Astrocyte of the cerebellum (primary cell): Measurements from ENCODE around the gene NELFCD.
"Not testable (repeated sequence)": the region's sequence is repeated elsewhere in the genome, so short reads cannot be mapped to it uniquely, and the experiment has no call there.

Experiments
- DNase-seq: peaks from one replicate; pipeline ENCODE4 v3.0.0-alpha.2; 2011; ENCODE audit warnings: low read depth
- H3K4me3 ChIP-seq: 2 replicates; pipeline ENCODE4 v1.5.1; 2011; ENCODE audit warnings: mild to moderate bottlenecking, low read depth, low read length, moderate library complexity
- in situ Hi-C: cut with HindIII; loops from 2 replicates; pipeline ENCODE4 v1.10.0; 2017; ENCODE audit warnings: low sequenced_read_pairs
- TF ChIP-seq, protein P1 (sequence below): IDR thresholded peaks from 2 replicates; pipeline ENCODE4 v1.5.1; 2012; ENCODE audit warnings: low read length, low read depth, moderate library complexity, mild to moderate bottlenecking; ENCODE audit errors: missing control alignments

NELFCD gene

DNA sequence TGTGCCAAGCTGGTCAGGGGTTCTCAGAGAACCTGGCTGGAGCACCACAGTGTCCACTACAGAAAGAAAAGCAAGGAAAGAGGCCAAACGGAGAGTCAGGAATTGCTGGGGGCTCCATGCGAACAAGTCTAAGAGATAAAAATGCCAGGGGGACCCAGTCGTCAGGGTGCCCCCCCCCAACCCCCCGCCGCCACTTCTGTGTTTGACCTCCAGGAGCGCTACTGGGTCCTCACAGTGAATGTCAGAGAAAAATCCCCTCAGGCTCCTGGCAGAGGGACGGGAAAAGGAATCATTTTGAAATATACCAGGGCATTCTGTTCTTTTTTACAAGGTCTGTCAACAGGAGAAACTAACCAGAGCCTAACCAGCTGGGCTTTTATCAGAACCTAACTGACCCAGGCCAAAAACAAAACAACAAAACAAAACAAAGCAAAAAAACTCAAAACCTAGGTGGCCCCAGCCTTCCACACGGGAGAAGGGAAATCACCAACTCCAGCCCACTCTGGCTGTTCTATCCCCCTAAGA, 17.9 kb upstream of the NELFCD start:
- TF ChIP-seq, protein P1, sequence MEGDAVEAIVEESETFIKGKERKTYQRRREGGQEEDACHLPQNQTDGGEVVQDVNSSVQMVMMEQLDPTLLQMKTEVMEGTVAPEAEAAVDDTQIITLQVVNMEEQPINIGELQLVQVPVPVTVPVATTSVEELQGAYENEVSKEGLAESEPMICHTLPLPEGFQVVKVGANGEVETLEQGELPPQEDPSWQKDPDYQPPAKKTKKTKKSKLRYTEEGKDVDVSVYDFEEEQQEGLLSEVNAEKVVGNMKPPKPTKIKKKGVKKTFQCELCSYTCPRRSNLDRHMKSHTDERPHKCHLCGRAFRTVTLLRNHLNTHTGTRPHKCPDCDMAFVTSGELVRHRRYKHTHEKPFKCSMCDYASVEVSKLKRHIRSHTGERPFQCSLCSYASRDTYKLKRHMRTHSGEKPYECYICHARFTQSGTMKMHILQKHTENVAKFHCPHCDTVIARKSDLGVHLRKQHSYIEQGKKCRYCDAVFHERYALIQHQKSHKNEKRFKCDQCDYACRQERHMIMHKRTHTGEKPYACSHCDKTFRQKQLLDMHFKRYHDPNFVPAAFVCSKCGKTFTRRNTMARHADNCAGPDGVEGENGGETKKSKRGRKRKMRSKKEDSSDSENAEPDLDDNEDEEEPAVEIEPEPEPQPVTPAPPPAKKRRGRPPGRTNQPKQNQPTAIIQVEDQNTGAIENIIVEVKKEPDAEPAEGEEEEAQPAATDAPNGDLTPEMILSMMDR: no peak
- in situ Hi-C loops: no loop called here
- no peak overlapping the region for H3K4me3 ChIP-seq

GRCh38 chr20:58963922-58964321, 17.1 kb upstream of the NELFCD start:
- DNase-seq, H3K4me3 ChIP-seq, in situ Hi-C loops: not testable (repeated sequence)

More for the DNA sequence above, 17.9 kb upstream of the NELFCD start:
- no peak for DNase-seq

GRCh38 chr20:58965270-58966064, 15.6 kb upstream of the NELFCD start:
- TF ChIP-seq, protein P1: no peak

GRCh38 chr20:58967652-58968429, 13.2 kb upstream of the NELFCD start:
- in situ Hi-C loops: no loop called here
- DNase-seq: no peak
- TF ChIP-seq, protein P1: no peak
- no peak overlapping the region for H3K4me3 ChIP-seq

More at GRCh38 chr20:58965270-58966064, 15.6 kb upstream of the NELFCD start:
- DNase-seq: no peak
- in situ Hi-C loops: no loop called here
- H3K4me3 ChIP-seq: no peak overlapping the region

DNA sequence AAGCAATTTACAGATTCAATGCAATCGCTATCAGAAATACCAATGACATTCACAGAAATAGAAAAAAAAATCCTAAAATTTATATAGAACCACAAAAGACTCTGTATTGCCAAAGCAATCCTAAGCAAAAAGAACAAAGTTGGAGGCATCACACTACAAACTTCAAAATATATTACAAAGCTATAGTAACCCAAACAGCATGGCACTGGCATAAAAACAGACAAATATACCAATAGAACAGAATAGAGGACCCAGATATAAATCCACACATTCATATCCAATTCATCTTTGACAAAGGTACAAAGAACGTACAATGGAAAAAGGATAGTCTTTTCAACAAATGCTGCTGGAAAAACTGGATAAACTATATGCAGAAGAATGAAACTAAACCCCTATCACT, 11.6 kb upstream of the NELFCD start:
- no peak for DNase-seq
- TF ChIP-seq, protein P1: no peak
- in situ Hi-C loops: no loop called here
- no peak overlapping the region for H3K4me3 ChIP-seq

- DNase-seq: no peak
- in situ Hi-C loops: loop anchor here (10.0 kb wide), 1 partner anchor 55 kb away; no protein-coding TSS in a partner anchor
- no peak overlapping the region for H3K4me3 ChIP-seq
- TF ChIP-seq, protein P1: no peak
These were observed 10.9 kb upstream of the NELFCD start for GRCh38 chr20:58970146-58970545.
